ENCODE measurements around the gene ZNF12.
"Not testable (repeated sequence)": the region's sequence is repeated elsewhere in the genome, so short reads cannot be mapped to it uniquely, and the experiment has no call there.

The ZNF12 gene

GRCh38 chr7:6706666-6707407 is at the start of gene ZNF12:
ZNF12 (minus strand) TSS chr7:6706947; CDS start chr7:6705173, 1,774 bp downstream.
- peaks cover 25 to 27% of the 10 kb centered on the region in 2 donors for H3K9me3 Mint-ChIP-seq
- no peaks in the 10 kb centered on the region for H3K27me3 Mint-ChIP-seq
- peak; percentile 95 for ATAC-seq

GRCh38 chr7:6753964-6754363 is 47.2 kb upstream of the ZNF12 start, which contains the start of gene RSPH10B2:
RSPH10B2 (plus strand) TSS chr7:6754103; CDS start chr7:6757678, 3,575 bp downstream.
- ATAC-seq = peak; percentile 22
- H3K27ac Mint-ChIP-seq, H3K4me1 Mint-ChIP-seq: not testable (repeated sequence)

More at GRCh38 chr7:6706666-6707407, at the start of gene ZNF12:
- Mint-ChIP-seq H3K4me1 (peaks cover 45% of the 10 kb centered on the region), H3K4me3 (peak within 1 kb of the TSS; percentile 89 to 90), H3K27ac (peak within 1 kb of the TSS; percentile 87 to 97)
- peak; percentile 93 to 97 for DNase-seq

GRCh38 chr7:6750173-6750572 is 43.4 kb upstream of the ZNF12 start:
- H3K27ac Mint-ChIP-seq, DNase-seq, H3K9me3 Mint-ChIP-seq, H3K4me1 Mint-ChIP-seq, H3K4me3 Mint-ChIP-seq, H3K27me3 Mint-ChIP-seq: not testable (repeated sequence)
- peak; percentile 16 for ATAC-seq

More at GRCh38 chr7:6753964-6754363, 47.2 kb upstream of the ZNF12 start, which contains the start of gene RSPH10B2:
- not testable (repeated sequence) for DNase-seq, H3K4me3 Mint-ChIP-seq, H3K9me3 Mint-ChIP-seq, H3K27me3 Mint-ChIP-seq

GRCh38 chr7:6749335-6749734 is 42.6 kb upstream of the ZNF12 start:
- not testable (repeated sequence) for DNase-seq, H3K27me3 Mint-ChIP-seq, H3K4me1 Mint-ChIP-seq, H3K4me3 Mint-ChIP-seq, H3K9me3 Mint-ChIP-seq
- H3K27ac Mint-ChIP-seq = peak overlapping the region in 1 of 2 donors; percentile 48
- ATAC-seq = peak; percentile 42

- H3K9me3 Mint-ChIP-seq, ATAC-seq, H3K4me3 Mint-ChIP-seq, DNase-seq, H3K4me1 Mint-ChIP-seq, H3K27me3 Mint-ChIP-seq: not testable (repeated sequence)
- peak overlapping the region in 1 of 2 donors; percentile 35 for H3K27ac Mint-ChIP-seq
Measured at GRCh38 chr7:6744410-6745100, 37.8 kb upstream of the ZNF12 start.

GRCh38 chr7:6738415-6738814 is 31.7 kb upstream of the ZNF12 start:
- not testable (repeated sequence) for H3K9me3 Mint-ChIP-seq, H3K4me1 Mint-ChIP-seq, H3K4me3 Mint-ChIP-seq, H3K27me3 Mint-ChIP-seq, H3K27ac Mint-ChIP-seq, DNase-seq, ATAC-seq

GRCh38 chr7:6730343-6730633 is 23.5 kb upstream of the ZNF12 start:
- no peaks in the 10 kb centered on the region for H3K27me3 Mint-ChIP-seq
- peak overlapping the region; percentile 86 to 95 for H3K4me3 Mint-ChIP-seq
- H3K27ac Mint-ChIP-seq = peak overlapping the region; percentile 60 to 93
- peaks cover 0 to 6% of the 10 kb centered on the region in 2 donors for H3K9me3 Mint-ChIP-seq
- H3K4me1 Mint-ChIP-seq = peaks cover 37% of the 10 kb centered on the region
- DNase-seq (no peak), ATAC-seq (no peak)

GRCh38 chr7:6729492-6730342 is 23.0 kb upstream of the ZNF12 start:
- ATAC-seq (peak; percentile 99), DNase-seq (peak; percentile 78 to 89)
- H3K27ac Mint-ChIP-seq = peak overlapping the region; percentile 90 to 93
- H3K4me1 Mint-ChIP-seq = peaks cover 42% of the 10 kb centered on the region
- peak overlapping the region; percentile 86 to 95 for H3K4me3 Mint-ChIP-seq
- peaks cover 0 to 6% of the 10 kb centered on the region in 2 donors for H3K9me3 Mint-ChIP-seq
- H3K27me3 Mint-ChIP-seq = no peaks in the 10 kb centered on the region

GRCh38 chr7:6728893-6729491 is 22.2 kb upstream of the ZNF12 start:
- Mint-ChIP-seq H3K4me3 (peak overlapping the region; percentile 86 to 95), H3K4me1 (peaks cover 42% of the 10 kb centered on the region), H3K27ac (peak overlapping the region; percentile 90 to 93)
- H3K27me3 Mint-ChIP-seq, DNase-seq, H3K9me3 Mint-ChIP-seq, ATAC-seq: not testable (repeated sequence)

- Mint-ChIP-seq H3K4me3 (no peak overlapping the region), H3K4me1 (peaks cover 34% of the 10 kb centered on the region), H3K27me3 (no peaks in the 10 kb centered on the region), H3K9me3 (peaks cover 0 to 6% of the 10 kb centered on the region in 2 donors), H3K27ac (no peak overlapping the region)
- ATAC-seq = no peak
- no peak for DNase-seq
Measured at GRCh38 chr7:6727663-6728062, 20.9 kb upstream of the ZNF12 start.

- not testable (repeated sequence) for H3K9me3 Mint-ChIP-seq, H3K4me3 Mint-ChIP-seq, DNase-seq, ATAC-seq, H3K27ac Mint-ChIP-seq, H3K27me3 Mint-ChIP-seq
- H3K4me1 Mint-ChIP-seq = peaks cover 26% of the 10 kb centered on the region
Measured at GRCh38 chr7:6726341-6726740, 19.6 kb upstream of the ZNF12 start.

- Mint-ChIP-seq H3K4me1 (peaks cover 17% of the 10 kb centered on the region), H3K9me3 (peaks cover 0 to 6% of the 10 kb centered on the region in 2 donors), H3K27me3 (peaks cover 7% of the 10 kb centered on the region), H3K4me3 (no peak overlapping the region), H3K27ac (no peak overlapping the region)
- peak in 1 of 2 donors; percentile 13 for DNase-seq
- ATAC-seq = no peak
Measured at GRCh38 chr7:6725003-6725402, 18.3 kb upstream of the ZNF12 start.

GRCh38 chr7:6724351-6724750 is 17.6 kb upstream of the ZNF12 start:
- ATAC-seq, H3K9me3 Mint-ChIP-seq, H3K27ac Mint-ChIP-seq, DNase-seq, H3K4me3 Mint-ChIP-seq, H3K27me3 Mint-ChIP-seq: not testable (repeated sequence)
- H3K4me1 Mint-ChIP-seq = peaks cover 14% of the 10 kb centered on the region

- H3K4me1 Mint-ChIP-seq = peaks cover 9% of the 10 kb centered on the region
Measured at GRCh38 chr7:6718124-6718523, 11.4 kb upstream of the ZNF12 start.

GRCh38 chr7:6715898-6716297 is 9.2 kb upstream of the ZNF12 start:
- peaks cover 23% of the 10 kb centered on the region for H3K27me3 Mint-ChIP-seq

More at GRCh38 chr7:6718124-6718523, 11.4 kb upstream of the ZNF12 start:
- DNase-seq (no peak), ATAC-seq (no peak)
- Mint-ChIP-seq H3K4me3 (no peak overlapping the region), H3K27me3 (peaks cover 30% of the 10 kb centered on the region), H3K27ac (no peak overlapping the region), H3K9me3 (no peaks in the 10 kb centered on the region)

More at GRCh38 chr7:6715898-6716297, 9.2 kb upstream of the ZNF12 start:
- DNase-seq, H3K9me3 Mint-ChIP-seq, H3K4me1 Mint-ChIP-seq, H3K4me3 Mint-ChIP-seq, H3K27ac Mint-ChIP-seq, ATAC-seq: not testable (repeated sequence)
